ENCODE data around the gene CHRM4.

The CHRM4 gene

DNA sequence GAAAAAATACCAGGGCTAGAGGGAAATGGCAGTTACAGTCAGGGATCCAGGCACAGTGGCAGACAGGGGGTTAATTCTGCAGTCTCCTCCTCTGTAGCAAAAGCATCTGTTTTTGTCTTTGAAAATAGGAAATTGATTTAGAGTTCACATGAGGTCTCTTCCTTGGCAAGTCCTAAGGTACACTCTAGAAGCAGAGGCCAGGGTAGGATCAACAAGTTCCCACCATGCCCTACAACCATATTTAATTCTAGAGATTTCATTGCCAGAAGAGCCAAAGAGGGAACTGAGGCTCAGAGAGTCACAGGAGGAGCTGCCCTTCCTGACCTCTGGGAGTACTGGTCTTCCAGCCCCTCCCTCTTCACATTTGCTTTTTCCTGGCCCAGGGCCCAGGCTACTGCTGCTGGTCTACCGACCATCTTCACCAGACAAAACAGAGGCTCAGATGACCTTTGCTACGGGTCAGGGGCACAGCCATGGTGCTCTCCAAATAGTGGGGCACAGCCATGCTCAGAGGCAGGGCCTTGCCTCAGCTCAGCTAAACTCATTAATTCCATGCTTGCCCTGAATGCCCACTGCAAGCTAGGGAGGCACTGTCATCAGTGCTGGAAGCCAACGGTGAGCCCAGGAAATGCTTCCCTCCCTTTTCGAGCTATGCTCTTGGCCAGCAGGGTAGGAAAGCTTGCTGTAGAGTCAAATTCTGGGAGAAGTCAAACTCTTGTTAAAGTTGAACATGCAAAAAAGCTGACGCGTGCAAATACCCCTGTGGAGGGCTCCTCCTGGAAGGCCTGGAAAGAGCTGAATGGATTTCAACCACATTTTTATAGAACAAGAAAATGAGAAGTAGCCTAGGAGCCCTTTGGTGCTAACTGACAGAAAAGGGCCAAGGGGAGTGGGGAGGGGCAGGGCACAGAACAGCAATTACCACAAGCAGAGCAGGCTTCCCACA lies 11.7 kb upstream of the CHRM4 start:
- DNase-seq: no peak

- no peak for DNase-seq
Observed at GRCh38 chr11:46397526-46397925, 6.0 kb upstream of the CHRM4 start.

DNA sequence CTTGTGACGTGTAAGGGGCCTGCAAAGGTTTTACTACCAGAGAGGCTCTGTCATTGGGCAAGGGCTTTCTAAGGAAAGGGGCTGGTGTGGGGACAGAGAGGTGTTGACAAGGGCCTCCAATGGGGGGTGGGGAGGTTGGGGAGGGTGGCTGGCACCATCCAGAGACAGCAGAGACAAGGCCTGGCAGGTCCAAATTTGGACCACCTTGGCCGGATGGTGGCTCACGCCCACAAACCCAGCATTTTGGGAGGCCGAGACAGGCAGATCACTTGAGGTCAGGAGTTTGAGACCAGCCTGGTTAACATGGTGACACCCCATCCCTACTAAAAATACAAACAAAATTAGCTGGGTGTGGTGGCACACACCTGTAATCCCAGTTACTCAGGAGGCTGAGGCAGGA lies 2.2 kb upstream of the CHRM4 start:
- no peak for DNase-seq

- DNase-seq: no peak
Observed at GRCh38 chr11:46393231-46393616, 1.6 kb upstream of the CHRM4 start.

DNA sequence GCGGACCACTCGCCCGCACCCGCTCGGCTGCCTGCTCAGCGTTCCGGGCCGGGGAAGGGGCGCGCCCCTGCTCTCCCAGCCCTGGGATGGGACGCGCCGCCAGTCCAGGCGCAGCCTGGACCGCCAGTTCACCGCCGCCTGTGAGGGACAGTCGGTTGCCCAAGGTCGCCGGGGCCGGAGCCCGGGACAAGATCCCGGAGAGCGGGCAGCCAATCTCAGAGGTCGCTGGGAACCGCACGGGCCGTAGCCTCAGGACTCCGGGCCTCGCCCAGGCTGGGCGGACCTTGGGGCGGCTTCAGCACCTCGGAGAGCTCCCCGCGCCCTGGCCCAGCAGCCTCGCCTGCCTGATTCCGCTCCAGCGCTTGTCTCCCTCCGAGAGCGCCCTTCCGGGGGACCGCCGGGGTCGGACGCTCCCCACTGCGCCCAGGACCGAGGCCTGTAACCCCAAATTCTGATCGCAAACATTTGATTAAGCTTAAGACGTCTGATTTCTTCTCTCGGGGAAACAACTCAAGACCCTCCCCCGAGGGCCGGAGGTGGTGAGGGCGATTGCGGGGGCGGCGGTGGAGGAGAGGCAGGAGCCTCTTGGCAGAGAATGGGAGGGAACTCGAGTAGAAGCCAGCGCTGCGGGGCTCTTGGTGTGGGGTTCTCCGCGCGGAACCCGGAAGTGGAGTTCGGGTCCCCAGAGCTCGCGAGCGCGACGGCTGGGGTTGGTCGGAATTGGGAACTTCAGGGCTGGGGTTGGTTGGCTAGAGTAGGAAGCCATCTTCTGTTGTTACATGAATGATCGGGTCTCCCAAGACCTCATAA lies 1.1 kb upstream of the CHRM4 start:
- no peak for DNase-seq

DNA sequence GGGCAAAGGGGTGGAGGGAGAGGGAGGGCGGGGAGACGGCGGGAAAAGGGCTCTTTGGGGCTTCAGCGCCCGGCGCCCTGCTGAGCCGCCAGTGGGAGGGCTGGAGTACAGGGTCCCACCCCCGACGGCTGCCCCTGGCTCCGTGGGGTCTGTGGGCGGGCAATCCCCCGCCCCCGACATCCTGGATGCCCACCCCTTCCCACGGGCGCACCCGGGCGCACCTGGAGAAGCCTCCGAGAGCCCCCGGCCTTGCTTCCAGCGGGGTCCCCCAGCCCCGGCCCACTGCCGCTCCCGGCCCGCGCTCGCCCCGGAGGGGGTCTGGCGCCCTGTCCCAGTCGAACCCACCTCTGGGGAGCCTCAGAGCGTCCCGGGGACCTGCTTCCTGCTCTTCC lies 394 bp downstream of the CHRM4 start:
- no peak for DNase-seq

- DNase-seq: no peak
Observed at GRCh38 chr11:46390331-46391171, 1.0 kb downstream of the CHRM4 start.

GRCh38 chr11:46389450-46390330 lies 1.9 kb downstream of the CHRM4 start:
- peak; percentile 26 to 79 for DNase-seq

- no peak for DNase-seq
Observed at GRCh38 chr11:46388619-46389449, 2.7 kb downstream of the CHRM4 start.

GRCh38 chr11:46387919-46388618 lies 3.5 kb downstream of the CHRM4 start:
- DNase-seq: no peak

DNA sequence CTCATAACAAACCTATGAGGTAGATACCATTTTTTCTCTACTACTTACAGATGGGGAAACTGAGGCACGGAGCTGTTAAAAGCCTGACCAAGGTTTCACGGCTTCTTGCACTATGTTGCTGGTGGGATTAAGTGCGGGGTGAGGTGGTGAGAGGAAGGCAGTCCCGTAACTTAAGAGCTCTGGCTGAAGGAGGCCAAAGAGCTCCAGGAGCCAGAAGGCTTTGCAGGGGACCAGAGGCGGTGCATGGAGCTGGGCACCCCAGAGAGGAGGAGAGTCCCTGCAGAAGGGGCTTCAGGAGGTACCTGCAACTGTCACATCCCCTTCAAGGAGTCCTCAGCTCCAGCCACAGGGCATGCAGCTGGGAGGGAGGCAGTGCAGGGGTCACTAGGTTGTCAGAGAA lies 4.1 kb downstream of the CHRM4 start:
- DNase-seq: no peak

GRCh38 chr11:46386674-46387073 lies 4.9 kb downstream of the CHRM4 start:
- no peak for DNase-seq

GRCh38 chr11:46386005-46386578 lies 5.5 kb downstream of the CHRM4 start:
- no peak for DNase-seq

DNA sequence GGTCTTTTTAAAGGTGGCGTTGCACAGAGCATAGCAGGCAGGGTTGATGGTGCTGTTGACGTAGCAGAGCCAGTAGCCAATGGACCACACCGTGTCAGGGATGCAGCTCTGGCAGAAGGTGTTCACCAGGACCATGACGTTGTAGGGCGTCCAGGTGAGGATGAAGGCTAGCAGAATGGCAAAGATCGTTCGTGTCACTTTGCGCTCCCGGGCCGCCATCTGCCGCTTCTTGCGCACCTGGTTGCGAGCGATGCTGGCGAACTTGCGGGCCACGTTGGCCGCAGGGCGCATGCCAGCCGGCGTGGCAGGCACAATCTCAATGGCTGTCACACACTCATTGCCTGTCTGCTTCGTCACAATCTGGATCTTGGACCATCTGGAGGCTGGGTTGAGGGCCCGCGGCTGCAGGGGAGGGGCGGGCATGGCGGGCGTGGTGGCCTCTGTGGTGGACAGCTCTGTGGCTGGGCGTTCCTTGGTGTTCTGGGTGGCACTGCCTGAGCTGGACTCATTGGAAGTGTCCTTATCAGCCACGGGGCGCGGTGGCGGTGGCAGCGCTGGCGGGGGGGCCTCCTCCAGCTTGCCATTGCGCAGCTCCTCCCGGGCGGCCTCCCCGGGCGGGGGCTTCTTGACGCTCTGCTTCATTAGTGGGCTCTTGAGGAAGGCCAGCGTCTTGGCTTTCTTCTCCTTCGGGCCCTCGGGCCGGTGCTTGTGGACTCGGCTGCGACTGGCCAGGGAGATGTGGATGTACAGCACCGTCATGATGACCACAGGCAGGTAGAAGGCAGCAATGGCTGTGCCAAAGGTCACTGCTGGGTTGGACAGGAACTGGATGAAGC lies 6.2 kb downstream of the CHRM4 start:
- no peak for DNase-seq

- no peak for DNase-seq
Observed at GRCh38 chr11:46383974-46384701, 7.4 kb downstream of the CHRM4 start.

DNA sequence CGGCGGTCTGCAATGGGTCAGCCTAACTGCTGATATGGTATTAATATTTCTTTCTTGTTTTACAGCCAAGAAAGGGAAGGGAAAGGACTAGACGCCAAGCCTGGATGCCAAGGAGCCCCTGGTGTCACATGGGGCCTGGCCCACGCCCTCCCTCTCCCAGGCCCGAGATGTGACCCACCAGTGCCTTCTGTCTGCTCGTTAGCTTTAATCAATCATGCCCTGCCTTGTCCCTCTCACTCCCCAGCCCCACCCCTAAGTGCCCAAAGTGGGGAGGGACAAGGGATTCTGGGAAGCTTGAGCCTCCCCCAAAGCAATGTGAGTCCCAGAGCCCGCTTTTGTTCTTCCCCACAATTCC lies 8.2 kb downstream of the CHRM4 start:
- DNase-seq: no peak

GRCh38 chr11:46382646-46383403 lies 8.8 kb downstream of the CHRM4 start:
- peak in 1 of 2 experiments; percentile 42 for DNase-seq

All from NCI-H446 (cell line).